ENCODE results near the gene PAPLN.
"Not testable (repeated sequence)": the region's sequence is repeated elsewhere in the genome, so short reads cannot be mapped to it uniquely, and the experiment has no call there.

The PAPLN gene

DNA sequence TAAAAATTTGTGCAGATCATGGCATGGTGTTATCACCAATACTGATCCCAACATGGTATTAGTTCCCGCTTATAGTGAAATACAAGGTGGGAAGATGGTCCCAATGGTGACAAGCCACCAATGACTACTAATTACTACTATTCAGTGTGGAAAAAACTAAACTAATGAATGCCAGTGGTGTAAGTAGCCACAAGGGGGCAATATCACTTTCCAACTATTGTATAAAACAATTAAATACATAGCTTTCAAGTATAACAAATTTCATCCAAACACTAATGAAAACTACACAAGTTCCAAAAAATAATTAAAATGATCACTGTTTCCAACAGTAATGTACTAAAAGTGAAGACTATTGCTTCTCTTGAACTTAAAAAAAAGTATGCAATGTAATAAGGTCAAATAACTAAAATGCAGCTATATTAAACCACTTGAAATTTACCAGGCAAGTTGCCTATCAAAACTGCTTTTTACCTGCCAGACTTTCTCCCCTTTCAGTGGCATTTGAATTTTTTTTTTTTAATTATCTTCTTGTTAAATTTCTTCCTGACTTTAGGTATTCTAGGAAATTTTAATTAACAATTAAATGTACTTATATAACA is 58.0 kb downstream of the PAPLN start:
- TF ChIP-seq, protein P1, sequence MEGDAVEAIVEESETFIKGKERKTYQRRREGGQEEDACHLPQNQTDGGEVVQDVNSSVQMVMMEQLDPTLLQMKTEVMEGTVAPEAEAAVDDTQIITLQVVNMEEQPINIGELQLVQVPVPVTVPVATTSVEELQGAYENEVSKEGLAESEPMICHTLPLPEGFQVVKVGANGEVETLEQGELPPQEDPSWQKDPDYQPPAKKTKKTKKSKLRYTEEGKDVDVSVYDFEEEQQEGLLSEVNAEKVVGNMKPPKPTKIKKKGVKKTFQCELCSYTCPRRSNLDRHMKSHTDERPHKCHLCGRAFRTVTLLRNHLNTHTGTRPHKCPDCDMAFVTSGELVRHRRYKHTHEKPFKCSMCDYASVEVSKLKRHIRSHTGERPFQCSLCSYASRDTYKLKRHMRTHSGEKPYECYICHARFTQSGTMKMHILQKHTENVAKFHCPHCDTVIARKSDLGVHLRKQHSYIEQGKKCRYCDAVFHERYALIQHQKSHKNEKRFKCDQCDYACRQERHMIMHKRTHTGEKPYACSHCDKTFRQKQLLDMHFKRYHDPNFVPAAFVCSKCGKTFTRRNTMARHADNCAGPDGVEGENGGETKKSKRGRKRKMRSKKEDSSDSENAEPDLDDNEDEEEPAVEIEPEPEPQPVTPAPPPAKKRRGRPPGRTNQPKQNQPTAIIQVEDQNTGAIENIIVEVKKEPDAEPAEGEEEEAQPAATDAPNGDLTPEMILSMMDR (IDR thresholded peaks at IDR 0.05; ENCODE audit: insufficient read depth, low read depth, low read length, missing control alignments): peak; percentile 47
- H3K4me3 ChIP-seq (ENCODE audit: low read depth, low read length): no peak overlapping the region
- peak; percentile 56 for DNase-seq (ENCODE audit: low read depth)

GRCh38 chr14:73305499-73305898 is 68.2 kb downstream of the PAPLN start:
- no peak overlapping the region for H3K4me3 ChIP-seq (ENCODE audit: low read depth, low read length)
- no peak for DNase-seq (ENCODE audit: low read depth)

GRCh38 chr14:73307261-73307660 is 70.0 kb downstream of the PAPLN start:
- no peak overlapping the region for H3K4me3 ChIP-seq (ENCODE audit: low read depth, low read length)
- TF ChIP-seq, protein P1 (IDR thresholded peaks at IDR 0.05; ENCODE audit: insufficient read depth, low read depth, low read length, missing control alignments): no peak
- no peak for DNase-seq (ENCODE audit: low read depth)

More at GRCh38 chr14:73305499-73305898, 68.2 kb downstream of the PAPLN start:
- TF ChIP-seq, protein P1 (IDR thresholded peaks at IDR 0.05; ENCODE audit: insufficient read depth, low read depth, low read length, missing control alignments): no peak

GRCh38 chr14:73309207-73309606 is 71.9 kb downstream of the PAPLN start:
- not testable (repeated sequence) for H3K4me3 ChIP-seq (ENCODE audit: low read depth, low read length); DNase-seq (ENCODE audit: low read depth)

DNA sequence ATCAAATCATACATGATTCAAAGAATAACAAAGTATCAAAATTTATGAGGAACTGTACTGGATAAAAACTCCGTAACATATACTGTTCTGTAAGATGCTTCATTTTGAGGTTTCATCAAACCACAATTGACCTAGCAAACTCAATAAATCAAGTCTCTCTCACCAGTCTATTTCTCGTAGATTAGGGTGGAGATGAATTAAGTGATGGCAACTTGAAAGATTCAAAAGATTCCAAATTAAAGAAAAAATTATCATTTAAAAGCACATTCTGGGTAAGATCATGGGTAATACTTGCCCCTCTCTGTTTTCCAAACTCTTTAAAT is 74.4 kb downstream of the PAPLN start:
- no peak overlapping the region for H3K4me3 ChIP-seq (ENCODE audit: low read depth, low read length)
- TF ChIP-seq, protein P1 (IDR thresholded peaks at IDR 0.05; ENCODE audit: insufficient read depth, low read depth, low read length, missing control alignments): no peak
- DNase-seq (ENCODE audit: low read depth): no peak

GRCh38 chr14:73312687-73313086 is 75.4 kb downstream of the PAPLN start:
- no peak for DNase-seq (ENCODE audit: low read depth)
- TF ChIP-seq, protein P1 (IDR thresholded peaks at IDR 0.05; ENCODE audit: insufficient read depth, low read depth, low read length, missing control alignments): no peak
- H3K4me3 ChIP-seq (ENCODE audit: low read depth, low read length): no peak overlapping the region

DNA sequence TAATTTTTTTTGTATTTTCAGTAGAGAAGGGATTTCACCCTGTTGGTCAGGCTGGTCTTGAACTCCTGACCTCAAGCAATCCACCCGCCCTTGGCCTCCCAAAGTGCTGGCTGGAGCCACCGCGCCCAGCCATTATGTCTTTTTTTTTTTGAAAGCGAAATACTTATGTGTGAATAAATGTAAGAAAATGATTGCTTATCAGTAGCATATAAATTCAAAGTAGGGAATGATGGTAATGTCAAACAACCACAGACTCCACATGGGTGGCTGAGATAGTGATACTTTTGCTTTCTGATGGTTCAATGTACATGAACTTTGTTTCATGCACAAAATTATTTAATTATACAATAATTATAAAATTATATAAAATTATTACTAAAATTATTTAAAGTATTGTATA is 75.8 kb downstream of the PAPLN start:
- DNase-seq (ENCODE audit: low read depth): no peak
- no peak overlapping the region for H3K4me3 ChIP-seq (ENCODE audit: low read depth, low read length)
- TF ChIP-seq, protein P1 (IDR thresholded peaks at IDR 0.05; ENCODE audit: insufficient read depth, low read depth, low read length, missing control alignments): no peak
